Gastrocnemius medialis (tissue), 4 donors: ENCODE measurements around the gene ASPG.

Experiments used
- POLR2A ChIP-seq, 2 donors: fragments of 450-650 bp; IDR thresholded peaks; one replicate each; pipeline ENCODE4 v1.6.1; 2017; ENCODE audit warnings: antibody characterized with exemption in 2 of 2, mild to moderate bottlenecking in 2 of 2, moderate library complexity in 2 of 2
- TF ChIP-seq, protein P1 (sequence below), 5 experiments: fragments of 450-650 bp in 3 of 5; fragments of 200-600 bp in 2 of 5; sonication (generic) in 2 of 5; IDR thresholded peaks in 4 of 5; conservative IDR thresholded peaks in 1 of 5; 1 replicate in 4 of 5; 2 replicates in 1 of 5; pipeline ENCODE4 v1.5.1; 2016 to 2019; ENCODE audit warnings: antibody characterized with exemption in 5 of 5, mild to moderate bottlenecking in 3 of 5, moderate library complexity in 3 of 5

DNA sequence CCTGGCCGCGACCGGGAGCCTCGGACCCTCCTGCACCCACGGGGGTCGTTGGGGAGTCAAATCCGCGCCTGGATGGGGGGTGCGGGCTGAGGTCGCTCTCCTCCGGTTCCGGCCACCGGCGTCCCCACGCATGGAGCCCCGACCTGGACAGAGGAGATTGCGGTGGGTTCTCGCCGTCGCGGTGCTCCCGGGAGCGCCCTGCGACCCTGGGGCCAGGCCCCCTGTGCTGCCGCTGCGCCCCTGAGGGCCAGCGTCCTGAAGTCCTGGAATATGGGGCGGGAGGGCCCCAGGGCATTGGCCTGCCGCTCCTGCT is 345 bp downstream of the ASPG start:
- TF ChIP-seq, protein P1, sequence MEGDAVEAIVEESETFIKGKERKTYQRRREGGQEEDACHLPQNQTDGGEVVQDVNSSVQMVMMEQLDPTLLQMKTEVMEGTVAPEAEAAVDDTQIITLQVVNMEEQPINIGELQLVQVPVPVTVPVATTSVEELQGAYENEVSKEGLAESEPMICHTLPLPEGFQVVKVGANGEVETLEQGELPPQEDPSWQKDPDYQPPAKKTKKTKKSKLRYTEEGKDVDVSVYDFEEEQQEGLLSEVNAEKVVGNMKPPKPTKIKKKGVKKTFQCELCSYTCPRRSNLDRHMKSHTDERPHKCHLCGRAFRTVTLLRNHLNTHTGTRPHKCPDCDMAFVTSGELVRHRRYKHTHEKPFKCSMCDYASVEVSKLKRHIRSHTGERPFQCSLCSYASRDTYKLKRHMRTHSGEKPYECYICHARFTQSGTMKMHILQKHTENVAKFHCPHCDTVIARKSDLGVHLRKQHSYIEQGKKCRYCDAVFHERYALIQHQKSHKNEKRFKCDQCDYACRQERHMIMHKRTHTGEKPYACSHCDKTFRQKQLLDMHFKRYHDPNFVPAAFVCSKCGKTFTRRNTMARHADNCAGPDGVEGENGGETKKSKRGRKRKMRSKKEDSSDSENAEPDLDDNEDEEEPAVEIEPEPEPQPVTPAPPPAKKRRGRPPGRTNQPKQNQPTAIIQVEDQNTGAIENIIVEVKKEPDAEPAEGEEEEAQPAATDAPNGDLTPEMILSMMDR (IDR thresholded peaks at IDR 0.05 in 4 of 5, conservative IDR thresholded peaks at IDR 0.05 in 1 of 5), result no peak
- no peak for TF ChIP-seq POLR2A (IDR thresholded peaks at IDR 0.05)
